Activated CD8-positive, alpha-beta memory T cell treated with anti-CD3 and anti-CD28 coated beads for 48 hours (primary cell): ENCODE measurements around the gene RTL10.
"Not testable (repeated sequence)": the region's sequence is repeated elsewhere in the genome, so short reads cannot be mapped to it uniquely, and the experiment has no call there.

Experiments
- DNase-seq, 3 experiments: peaks; one replicate each; pipeline ENCODE4 v3.0.0-alpha.2; 2020; ENCODE audit warnings: low read depth in 2 of 3, low spot score in 2 of 3

RTL10 gene

DNA sequence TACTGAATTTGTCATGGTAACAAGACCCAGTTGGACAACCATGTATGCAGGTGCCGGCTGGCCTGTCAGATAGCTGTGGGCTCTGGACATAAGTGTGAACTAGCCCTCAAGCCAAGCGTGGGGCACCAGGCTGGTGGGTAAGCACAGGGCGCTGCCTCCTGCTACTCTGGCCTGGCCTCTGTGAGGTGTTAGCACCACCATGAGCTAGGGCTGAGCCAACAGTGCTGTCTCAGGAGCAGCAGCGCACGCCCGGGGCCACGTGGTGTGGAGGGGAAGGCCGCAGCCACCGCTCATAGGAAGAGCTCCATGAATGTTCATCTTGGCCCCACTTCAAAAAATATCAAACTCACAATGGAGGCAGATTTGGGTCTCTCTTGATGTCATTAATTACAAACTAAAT is 35.3 kb upstream of the RTL10 start:
- DNase-seq = no peak

DNA sequence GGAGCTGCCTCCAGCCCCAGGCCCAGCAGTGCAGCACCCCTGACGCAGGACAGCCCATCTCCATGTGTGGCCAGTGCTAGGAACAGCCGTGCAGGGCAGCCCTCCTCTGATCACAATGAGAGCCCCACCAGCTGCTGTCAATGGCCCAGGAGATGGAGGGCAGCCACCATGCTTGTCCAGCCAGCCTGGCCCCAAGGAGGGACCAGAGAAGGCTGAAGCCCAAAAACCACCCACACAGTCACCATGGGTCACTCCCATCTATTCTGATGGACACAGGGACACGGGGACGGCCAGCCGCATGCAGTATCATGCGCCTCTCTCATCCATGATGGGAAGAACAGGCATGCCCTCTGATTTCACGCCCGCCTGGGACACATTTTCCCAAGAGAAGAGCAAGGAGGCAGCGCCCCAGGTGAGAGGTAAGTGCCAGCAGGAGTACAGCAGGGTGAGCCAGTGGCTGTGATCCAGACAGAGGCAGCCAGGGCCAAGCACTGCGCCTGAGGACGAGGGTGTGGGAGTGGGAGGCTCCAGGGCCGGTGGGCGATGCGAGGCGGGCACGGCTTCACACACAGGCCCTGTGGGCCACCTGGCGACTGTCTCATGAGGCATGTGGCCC is 33.6 kb upstream of the RTL10 start:
- DNase-seq = no peak

DNA sequence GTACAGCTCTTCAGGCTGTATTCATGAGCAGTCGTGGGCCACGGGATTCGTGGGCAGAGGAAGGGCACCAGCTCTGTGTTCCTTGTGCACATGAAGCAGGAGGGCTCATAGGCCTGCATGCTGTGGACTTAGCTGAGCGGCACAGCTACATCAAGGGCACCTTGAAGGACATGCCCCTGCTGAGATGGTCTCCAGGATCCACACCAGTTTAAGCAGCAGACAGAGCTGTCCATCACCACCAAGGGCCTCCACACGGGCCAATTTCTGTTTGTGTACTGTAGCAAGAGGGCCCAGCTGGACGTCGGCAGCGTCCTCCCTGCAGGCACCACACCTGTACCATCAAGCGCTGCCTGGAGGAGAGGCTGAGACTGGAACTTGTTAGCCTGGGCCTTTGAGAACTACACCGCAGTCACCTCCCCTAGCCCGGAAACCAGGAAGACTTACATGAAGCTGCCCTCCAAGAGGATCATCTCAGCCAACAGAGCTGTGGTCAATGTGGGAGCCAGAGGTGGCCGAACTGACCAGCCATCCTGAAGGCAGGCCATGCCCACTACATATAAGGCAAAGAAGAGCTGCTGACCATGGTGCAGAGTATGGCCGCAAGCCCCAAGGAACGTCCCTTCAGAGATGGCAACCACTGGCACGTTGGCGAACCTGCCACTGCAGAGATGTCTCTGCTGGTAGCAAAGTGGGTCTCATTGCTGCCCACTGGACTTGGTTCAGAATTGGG is 32.7 kb upstream of the RTL10 start:
- DNase-seq = no peak

DNA sequence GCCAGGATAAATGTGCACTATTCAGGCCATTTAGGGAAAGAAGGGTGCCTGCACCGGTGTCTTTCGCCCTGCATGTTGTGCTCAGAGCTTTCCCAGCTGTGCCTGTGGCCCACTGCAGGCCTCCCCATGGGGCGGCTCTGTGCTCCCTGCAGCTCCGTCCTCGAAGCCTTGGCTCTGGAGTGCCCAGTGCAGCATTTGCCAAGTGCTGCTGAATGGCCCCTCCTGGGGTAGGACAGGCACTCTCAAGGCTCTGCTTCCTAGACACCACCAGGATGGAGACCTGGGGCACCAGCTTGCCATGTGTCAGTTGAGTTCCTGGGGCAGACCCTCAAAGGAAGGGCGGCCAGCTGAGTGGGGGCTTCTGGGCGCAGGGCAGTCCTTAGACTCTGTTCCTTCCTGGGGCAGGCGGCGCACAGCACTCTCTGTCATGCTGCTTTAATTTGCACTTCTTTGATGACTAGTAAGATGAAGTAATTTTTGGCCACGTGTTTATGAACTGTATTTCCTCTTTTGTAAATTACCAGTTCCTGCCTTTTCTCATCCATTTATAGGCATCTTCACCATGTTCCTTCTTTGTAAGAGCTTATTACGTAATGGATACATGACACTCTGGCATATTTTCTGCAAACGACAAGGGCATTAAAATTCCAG is 32.1 kb upstream of the RTL10 start:
- no peak for DNase-seq

DNA sequence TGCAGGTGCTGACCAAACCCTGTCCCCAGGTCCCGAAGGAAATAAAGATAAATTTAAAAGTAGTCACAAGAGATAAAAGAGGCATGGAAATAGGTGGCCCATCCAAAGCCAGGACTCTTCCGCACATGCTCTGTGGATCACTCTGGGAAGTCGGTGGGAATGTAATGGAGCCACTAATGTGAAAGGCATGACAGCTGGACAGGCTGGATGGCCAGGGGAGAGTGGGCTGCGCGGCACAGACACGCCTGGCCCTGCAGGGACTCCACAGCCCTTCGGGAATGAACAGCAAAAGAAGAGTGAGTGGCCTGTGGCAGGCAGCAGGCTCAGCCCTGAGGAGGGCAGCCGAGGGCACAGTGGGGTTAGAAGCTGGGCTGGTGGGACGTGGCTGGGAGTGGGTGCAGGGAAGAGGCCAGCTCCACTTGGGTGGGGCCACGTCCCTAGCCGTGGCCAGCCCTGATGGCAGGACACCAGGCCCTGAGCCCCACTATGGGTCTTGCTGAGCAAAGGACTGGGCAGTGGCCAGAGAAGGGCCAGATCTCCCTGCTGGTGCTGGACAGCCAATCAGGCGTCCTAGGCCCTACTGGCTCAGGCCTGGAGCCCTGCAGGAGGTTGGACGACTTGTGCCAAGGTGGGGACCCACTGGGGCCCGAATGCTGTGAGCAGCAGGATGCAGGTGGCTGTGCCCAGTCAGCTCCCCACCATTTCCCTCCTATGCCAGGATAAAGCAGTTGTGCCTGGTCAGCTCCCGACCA is 31.3 kb upstream of the RTL10 start:
- no peak for DNase-seq

DNA sequence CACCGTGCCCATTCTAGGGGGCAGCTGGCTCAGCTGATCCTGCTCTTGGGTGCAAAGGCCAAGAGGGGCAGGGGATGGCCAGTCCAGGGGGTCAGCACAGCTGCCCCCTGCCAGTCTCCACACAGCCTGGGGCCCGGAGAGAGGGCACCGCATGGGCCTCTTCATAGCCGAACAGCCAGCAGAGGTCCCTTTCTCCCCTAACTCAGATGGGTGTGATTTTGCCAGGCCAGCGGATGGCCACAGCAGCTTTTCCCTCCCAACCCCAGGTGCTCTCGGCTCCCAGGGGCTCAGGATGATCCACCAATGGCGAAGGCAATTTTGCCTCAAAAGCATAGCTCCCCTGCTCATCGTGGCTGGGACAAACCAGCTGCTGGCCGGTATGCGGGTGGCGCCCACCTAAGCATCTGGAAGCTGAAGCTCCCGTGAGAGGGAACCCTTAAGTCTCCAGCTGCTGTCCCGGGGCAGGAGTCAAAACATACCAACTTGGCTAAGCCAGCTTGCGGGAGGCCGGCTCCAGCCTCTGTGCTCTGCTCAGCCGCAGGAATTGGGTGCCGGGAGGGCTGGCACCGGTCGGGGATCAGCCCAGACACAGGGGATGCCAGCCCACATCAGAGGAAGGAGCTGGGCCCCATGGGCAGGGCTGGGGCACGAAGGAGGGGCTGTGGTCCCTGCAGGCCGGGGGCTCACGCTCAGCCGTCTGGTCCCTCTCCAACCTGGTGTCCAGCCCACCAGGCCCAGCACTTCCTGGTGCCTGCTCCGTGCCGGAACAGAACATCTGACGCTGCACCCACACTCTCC is 30.5 kb upstream of the RTL10 start:
- DNase-seq = no peak

DNA sequence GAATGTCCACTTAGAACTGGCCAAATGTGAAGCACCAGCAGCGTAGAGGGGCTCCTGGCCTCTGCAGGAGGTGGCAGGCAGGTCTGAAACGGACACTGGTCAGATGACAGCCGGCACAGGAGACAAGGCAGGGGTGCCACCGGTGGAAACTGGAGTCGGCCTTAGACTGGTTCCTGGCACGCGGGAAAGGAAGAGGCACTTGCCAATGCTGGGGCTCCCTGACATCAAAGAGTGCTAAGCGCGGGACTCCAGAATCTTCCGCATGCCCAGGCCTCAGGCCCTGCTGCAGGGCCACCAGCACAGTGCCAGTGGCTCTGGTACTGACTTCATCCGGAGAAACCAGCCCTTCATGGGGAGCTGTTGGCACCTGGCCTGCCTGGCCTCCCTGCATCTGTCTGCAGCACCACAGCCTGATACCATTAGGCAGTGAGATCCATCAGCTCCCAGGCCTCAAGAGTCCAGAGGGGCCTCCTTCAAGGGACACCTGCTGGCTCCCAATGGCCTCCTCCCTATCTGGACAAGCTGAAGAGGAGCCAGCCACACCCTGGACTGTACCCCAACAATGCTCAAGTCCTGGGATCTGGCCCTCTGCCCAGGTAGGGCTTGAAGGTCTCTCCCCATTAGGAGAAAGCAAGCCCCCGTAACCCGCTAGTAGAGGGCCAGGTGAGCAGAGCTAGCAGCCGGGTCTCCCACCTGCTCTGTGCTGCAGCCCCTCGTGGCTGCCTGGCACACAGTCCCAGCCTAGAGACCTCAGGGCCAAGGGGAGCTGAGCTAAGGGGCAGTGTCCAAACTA is 29.7 kb upstream of the RTL10 start:
- DNase-seq = no peak

DNA sequence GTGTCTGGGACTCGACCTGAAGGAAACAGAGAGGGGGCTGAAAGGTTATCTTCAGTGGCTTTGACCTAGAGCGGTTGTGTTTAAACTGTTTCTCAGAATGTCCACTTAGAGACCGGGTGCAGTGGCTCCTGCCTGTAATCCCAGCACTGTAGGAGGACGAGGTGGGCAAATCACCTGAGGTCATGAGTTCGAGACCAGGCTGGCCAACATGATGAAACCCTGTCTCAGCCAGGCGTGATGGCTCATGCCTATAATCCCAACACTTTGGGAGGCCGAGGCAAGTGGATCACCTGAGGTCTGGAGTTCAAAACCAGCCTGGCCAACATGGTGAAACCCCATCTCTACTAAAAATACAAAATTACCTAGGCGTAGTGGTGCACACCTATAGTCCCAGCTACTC is 28.8 kb upstream of the RTL10 start:
- not testable (repeated sequence) for DNase-seq

DNA sequence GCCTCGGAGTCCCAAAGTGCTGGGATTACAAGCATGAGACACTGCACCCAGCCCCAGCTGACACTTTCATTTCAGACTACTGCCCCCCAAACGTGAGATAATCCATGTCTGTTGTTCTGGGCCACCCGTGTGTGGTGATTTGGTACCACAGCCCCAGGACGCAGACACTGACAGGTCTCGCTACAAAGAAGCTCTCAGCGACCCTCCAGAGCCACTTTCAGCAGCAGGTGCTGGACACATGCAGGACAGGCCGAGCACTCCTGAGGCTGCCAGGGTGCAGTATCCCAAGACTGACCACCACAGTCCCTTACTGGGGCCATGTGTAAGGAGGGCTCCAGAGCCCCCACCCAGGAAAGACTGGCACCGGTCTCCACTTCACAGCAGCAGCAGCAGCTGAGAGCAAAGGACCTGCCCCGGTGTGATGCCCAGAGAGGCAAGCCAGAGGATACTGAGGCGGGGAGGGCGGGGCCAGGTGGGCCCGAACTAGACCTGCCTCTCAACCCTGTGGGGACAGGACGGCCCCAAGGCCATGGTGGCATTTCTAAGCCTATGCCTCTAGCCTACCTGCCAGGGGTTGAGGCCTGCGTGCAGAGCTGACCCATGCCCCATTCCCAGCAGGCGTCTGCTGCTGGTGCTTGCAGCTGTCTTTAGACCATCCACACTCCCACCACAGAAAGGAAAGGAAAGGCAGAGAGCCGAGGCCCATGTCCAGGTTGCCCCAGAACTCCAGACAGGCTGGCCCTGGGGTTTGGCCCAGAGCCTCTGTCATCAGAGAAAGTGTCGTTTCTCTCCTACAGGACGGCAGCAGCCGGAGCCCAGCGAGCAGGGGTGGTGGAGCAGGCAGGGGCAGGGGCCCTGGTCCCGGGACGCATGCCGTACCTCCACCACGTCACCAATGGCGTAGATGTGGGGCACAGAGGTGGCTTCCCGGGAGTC is 28.0 kb upstream of the RTL10 start:
- DNase-seq = no peak

DNA sequence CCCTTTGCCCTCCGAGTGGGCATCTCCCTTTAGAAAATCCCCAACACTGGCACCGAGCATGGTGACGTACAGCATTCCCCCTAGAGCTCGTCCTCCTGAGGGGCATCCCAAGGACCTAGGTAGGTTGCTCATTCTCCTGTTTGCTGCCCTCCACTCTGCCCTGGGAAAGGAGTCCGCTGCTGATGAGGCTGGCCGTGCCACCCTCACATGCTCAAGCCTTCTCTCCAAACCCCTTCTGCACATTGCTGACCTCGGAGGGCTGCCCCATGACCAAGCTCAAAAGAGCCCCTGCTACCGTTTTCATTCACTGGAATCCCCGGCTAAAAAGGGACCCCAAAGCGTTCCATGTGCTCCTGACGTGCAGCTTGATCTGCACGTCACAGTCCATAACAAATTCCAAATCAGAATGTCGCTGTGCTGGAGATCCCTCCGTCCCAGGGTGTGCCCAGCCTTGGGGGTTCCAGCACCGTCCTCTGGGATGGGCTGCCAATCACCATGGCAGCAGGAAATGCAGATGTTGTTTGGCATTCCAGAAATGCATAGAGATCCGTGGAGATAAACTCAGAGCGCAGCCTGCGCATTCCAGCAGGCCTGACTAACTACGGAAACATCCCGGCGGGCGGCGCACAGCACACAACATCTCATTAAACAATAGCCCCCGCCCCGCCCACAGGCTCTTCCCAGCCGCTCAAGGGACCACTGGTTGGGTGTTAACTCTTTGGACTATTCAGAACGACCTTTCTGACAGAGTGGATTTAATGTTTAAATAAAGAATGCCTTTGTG is 26.3 kb upstream of the RTL10 start:
- no peak for DNase-seq

DNA sequence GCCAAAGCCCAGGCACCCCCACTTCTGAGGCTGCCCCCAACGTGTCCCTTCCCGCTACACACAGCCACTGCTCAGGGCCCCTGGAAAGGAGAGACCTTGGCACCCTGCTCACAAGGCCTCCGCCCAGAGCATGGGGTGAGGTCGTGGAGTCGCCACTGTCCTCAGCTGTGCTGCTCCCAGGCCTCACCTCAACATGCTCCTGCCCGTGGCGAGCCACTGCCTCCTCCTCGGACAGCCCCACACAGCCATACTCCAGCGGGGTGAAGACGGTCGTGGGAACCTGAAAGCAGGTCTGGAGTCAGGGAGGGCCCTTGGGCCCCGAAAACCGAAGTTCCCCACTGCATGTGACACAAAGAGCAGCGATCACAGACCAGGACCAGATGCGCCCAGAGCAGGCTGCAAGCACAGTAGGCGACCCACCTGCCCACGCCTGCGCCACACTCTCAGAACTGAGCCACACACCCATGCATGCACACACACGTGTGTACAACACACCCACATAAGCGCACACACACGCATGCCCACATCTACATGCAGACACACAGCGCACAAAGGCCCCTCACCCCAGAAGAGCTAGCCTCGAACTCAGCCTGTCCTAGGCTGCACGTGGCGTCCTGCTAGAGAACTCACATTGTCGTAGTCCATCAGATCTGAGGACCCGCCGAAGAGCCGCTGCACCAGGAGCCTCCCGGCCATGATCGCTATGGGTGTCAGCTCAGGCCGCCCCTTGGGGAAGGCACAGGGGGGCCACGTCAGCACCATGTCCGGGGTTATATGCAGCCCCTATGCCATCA is 25.5 kb upstream of the RTL10 start:
- DNase-seq = no peak

DNA sequence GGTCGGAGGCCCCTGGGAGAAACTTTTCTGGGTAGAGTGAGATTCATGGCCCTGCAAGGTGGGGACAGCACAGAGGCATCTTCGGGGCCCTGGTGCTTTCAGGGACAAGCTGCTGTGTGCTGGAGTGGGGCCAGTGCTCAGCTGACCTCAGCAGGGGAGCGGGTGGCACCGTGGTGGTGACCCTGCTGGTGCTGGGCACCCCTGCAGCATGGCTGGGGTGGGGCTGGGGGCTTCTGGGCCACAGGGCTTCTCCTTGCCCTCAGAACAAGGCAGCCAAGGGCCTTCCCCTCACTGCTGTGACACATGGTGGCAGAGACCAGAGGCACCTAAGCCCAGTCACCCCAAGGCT is 24.9 kb upstream of the RTL10 start:
- DNase-seq = no peak

DNA sequence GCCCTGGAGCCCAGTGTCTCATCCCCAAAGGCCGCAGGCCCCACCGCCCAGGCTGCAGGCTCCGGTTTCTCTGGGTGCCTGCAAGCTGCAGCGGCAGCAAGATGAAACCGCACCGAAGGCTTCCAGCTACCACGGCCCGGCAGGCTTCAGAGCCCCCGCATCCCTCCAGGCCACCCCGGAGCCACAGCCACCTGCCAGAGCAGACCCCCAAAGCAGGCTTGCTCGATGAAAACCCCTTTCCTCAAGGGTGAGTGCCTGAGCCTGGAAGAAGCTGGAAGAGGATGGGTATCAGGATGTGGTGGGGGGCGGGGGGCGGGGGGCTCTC is 24.5 kb upstream of the RTL10 start:
- no peak for DNase-seq

DNA sequence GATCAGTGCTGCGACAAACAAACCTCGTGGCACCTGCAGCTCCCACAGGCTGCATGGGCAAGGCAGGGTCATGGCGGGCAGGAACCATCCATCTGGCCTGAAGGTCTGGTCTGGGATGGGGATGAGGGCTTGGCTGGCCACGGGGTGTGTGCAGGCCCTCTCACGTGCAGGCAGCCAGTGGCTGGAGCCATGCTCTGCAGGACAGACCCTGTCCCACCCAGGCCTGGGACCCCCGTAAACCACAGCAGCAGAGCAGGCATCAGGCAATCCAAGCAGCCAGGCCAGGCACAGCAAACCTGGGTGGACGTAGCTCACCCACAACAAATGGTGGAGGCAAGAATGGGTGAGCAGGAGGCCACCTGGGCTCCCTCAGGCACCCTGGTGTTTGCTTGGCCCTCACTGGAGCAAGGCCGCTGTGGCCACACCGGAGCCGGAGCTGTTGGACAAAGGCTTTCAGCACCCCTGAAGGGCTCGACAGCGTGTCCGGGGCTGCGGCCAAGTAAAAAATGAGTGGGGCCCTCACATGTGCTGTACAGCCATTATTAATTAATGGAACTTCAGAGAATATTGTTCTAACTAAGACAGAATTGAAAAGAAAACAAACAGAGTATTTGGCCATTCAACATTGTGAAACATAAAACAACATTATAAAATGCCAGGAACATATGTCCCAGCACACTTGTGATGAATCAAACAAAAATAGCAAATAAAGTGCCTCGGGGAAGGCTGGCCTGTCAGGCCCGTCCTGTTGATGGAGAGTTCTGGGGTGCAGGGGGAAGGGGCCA is 24.0 kb upstream of the RTL10 start:
- DNase-seq = no peak

DNA sequence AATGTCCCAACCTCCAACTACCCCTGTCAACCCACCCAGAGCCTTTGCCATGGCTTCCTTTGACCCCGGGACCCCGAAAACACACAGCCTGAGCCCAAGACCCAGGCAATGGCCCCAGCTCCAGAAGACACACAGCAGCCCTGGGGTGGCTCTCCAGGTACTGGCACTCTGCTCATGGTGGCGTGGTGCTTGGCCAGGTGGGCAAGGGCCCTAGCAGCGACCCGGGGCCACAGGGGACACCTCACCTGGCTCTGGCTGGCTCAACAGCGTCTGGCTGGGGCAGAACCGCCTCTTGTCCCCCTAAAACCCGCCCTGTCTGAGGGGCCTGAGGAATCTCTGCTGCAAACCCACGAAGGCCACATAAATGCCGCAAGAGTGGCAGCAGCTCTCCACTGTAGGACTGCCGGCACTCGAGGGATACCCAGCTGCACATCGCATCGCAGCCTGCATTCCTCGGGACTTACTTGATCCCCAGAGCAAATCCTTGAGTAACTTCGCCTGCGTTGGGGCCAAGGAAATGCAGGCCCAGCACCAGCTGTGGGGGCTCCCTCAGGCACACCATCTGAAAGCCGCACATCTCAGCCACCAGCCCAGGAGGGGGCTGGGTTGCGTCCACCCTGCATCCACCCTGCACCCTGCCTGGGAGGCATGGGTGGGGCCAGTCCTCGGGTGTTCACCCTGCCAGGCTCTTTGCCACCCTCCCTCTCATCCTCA is 23.1 kb upstream of the RTL10 start:
- DNase-seq = no peak

DNA sequence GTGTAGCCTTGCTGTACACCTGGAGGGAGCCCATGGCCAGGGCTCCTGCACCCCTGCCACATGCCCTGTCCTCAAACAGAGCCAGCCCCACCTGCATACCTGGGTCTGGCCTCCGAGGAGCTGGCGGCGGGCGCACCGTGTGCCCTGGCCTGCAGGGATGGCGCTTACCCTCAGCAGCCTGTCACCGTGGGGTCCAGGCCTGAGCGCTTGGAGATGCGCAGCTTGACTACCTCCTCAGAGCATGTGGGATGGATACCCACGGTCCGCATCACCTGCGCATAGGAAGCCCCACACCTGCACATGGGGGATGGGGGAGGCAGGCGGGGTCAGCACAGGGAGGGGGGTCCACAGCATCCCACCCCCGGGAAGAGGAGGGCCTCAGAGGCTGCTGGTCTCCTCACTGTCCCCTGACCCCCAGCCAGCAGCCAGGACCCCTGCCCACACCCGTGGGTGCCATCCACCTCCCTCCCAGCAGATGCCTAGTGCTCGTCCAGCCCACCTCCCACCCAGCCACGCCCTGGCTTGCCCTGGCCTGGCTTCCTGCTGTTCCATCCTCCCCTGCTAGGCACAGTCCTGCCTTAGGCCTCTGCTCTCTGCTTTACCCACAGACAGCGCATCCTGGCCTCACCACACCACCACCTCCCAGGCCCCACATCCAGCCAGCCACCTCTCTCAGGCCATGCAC is 22.4 kb upstream of the RTL10 start:
- no peak for DNase-seq
